ENCODE measurements around the gene CCNK.

The CCNK gene

DNA sequence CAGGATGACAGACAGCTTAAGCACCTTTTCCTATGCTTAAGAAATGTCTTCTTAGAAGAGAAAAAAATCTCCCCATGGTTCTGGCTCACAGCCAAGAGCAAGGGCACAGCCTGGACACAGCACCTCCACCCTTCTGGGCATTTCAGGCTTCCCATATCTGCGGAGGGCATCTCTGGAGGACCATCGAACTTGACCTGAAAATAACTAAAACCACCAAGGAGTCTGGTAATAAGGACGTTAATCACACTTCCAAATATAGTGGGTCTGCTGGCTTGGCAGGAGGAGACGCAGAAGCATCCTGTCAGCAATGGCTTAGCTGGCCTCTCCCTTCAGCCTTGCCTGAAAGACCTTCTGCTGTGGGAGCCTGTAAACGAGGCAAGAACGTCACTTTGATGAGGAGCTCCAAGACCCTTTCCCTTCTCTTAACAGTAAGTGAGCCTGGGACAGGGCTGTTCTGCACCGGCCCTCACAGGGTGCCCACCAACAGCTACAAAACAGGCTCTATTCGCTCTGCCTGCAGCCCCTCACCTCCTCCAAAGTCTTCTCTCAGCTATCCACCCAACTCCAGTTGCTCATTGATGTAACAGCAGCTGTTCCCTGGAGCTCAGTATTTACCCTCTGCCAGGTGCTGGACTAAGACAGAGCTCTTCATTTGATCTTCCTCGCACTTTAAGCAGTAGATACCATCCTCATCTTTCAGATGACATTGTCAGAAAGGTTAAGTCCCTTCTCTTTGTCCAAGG is 13.7 kb upstream of the CCNK start:
- FAIRE-seq = no peak

DNA sequence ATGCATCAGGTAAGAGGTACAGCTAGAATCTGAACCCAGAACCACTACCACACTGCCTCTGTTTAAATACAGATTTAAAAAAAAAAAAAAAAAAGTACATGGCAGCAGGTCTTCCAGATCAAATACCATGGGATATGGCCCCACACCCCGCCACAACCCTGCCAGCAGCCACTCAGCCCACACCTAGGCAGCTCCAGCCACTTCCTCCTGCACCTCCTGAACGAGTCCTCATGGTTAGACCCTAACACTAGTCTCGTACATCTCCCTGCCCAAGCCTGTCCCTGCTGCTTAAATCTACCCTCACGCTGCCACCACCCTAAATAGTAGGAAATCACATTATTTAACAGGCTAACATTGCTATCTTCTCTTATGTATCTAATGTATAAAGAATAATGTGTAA is 13.1 kb upstream of the CCNK start:
- FAIRE-seq = no peak

DNA sequence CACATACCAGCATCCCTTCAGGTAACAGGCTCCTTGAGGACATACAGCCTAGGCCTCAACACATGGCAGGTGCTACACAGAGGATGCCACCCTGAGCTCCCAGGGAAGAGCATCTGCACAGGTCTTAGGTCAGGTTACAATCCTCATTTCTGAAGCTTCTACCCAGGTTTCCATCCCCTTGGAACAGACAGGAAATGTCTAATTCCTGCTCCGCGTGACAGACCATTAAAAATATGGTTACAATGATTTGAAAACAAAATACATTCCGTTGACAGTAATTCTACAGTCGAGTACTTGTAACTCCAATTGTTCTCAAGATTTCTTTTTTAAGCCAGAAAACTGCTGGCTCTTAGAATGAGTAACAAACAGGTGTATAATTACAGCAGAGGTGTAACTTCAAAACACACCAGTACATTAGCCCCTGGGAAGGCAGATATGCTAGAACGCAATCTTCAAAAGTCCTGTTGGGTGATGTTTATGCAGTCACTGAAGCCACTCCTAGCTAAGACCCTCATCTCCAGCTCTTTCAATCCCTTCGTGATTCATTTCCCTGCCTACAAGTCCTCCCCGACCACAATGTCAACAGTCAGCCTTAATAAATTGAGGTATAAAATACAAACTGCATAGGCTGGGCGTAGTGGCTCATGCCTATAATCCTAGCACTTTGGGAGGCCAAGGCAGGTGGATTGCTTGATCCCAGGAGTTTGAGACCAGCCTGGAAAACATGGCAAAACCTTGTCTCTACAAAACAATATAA is 12.2 kb upstream of the CCNK start:
- FAIRE-seq = no peak

- FAIRE-seq = no peak
Observed at GRCh38 chr14:99471731-99472130, 9.5 kb upstream of the CCNK start.

GRCh38 chr14:99472937-99473336 is 8.3 kb upstream of the CCNK start:
- no peak for FAIRE-seq

- no peak for FAIRE-seq
Observed at GRCh38 chr14:99473458-99473857, 7.8 kb upstream of the CCNK start.

DNA sequence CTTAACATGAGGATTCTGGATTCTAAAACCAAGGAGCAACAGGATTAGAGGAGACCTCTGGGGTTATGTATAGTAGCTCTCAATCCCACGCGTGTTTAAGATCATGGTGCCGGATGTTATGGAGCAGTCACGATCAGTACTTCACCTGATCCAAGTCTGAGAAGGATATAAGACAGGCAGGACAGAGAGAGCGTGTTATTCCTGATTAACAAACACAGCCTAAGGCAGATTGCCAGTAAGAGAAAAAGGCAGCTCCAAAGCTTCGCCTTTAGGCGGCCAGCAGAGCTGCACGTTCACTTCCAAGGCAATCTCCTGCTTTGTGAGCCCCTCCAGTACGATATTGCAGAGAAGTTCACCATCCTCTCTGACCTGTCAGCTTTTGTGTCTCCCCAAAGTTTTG is 6.0 kb upstream of the CCNK start:
- no peak for FAIRE-seq

GRCh38 chr14:99475660-99476059 is 5.5 kb upstream of the CCNK start:
- no peak for FAIRE-seq

GRCh38 chr14:99476864-99477263 is 4.3 kb upstream of the CCNK start:
- FAIRE-seq = no peak

DNA sequence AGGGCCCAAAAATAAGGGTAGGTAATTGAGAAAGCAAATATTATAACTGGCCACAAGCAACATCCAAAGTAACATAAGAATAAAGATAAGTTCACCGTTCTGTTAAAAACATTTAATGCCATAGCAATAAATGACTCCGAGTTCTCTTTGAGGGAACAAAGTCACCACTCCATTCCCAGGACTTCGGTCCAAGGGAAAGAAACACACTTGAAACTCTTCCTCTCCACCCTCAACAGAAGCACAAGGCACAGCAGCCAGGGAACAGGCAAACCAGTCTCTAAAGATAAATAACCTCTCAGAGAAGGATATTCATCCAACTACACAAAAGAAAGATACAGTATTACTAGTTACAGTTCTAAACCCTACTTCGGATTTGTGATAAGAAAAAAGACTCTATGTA is 3.1 kb upstream of the CCNK start:
- FAIRE-seq = no peak

- no peak for FAIRE-seq
Observed at GRCh38 chr14:99479160-99479905, 1.9 kb upstream of the CCNK start.

GRCh38 chr14:99479906-99480869 is 1.0 kb upstream of the CCNK start, which contains the start of gene SETD3:
SETD3 (minus strand) TSS chr14:99480859; CDS start chr14:99465805, 15,054 bp downstream.
- no peak for FAIRE-seq

- no peak for FAIRE-seq
Observed at GRCh38 chr14:99481745-99482099, 513 bp downstream of the CCNK start.

DNA sequence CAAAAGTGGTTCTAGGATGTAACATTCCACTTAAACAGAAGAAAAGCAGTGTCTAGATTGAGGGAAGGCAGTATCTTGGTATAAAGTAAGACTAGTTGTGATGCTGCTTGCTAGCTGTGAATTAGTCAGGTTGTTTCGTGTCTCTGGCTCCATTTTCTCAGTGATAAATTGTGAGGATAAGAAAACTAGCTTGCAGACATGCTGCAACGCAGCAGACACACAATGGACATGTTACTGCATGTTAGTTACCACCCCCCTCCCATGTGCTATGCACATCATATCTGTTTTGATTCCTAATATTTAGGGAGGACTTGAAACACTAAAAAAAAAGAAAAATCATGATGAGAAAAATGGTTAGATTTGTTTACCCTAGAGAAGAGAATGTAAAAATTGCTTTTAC is 2.9 kb downstream of the CCNK start:
- no peak for FAIRE-seq

DNA sequence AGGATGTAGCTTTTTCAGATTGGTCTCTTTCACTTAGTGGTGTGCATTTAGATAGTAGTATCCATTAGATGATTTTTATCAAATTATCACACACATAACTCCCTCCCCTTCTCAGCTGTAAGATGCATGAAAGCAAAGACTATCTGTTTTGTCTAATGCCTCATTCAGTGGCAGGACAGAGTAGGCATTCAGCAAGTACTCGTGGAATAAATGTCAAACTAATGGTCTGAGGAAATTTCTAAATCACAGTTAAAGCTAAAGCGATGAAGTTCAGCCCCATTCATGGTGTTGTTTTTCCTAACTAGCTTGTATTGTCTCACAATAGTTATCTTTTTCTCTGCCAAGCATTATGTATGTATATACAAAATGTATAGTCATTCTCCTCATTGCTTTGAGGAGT is 16.1 kb downstream of the CCNK start:
- no peak for FAIRE-seq

DNA sequence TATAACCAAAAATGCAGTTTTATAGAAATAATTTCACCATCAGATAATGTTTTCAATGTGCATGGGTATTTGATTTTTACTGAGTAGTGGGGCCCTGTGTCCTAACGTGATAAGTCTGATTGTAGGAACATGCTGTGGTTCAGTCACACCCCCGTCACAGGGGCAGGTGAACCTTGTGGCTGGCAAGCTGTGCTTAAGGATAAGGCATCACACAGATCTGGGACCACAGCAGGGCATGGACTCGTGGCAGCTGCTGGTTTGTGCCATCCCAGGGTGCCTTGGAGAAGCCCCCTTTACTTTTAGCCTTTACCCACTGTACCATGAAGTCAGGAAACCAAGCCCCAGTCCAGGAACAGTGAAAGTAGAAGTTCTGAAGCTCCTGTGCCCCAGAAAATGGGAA is 16.7 kb downstream of the CCNK start:
- FAIRE-seq = no peak

- FAIRE-seq = no peak
Observed at GRCh38 chr14:99502989-99503421, 21.8 kb downstream of the CCNK start.

DNA sequence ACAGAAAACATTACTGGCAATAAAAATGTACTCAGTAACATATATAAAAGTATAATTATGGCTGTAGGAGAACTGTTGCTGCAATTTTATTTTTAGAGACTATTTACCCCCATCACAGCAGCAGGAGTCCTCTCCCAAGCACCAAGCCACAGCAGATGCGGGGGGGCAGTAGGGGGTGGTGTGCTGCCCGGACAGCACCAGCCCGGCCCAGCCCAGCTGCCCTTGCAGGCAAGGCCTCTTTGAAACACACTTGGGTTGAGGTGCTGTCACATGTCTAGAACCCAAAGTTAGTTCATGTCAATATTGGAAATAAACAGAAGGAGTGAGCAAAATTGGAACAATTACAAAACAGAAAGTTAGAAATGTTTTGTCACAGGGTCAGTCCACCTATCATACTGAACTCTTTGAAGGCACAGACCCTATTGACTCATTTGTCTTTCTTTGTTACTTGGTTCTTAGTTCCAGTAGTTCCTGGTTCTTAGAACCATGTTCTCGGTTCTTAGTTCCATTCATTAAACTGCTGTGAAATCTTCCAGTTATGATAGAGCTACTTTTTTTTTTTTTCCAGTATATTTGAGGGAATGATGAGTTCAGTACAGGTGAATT is 22.7 kb downstream of the CCNK start:
- no peak for FAIRE-seq

GRCh38 chr14:99505089-99505488 is 23.9 kb downstream of the CCNK start:
- FAIRE-seq = no peak

DNA sequence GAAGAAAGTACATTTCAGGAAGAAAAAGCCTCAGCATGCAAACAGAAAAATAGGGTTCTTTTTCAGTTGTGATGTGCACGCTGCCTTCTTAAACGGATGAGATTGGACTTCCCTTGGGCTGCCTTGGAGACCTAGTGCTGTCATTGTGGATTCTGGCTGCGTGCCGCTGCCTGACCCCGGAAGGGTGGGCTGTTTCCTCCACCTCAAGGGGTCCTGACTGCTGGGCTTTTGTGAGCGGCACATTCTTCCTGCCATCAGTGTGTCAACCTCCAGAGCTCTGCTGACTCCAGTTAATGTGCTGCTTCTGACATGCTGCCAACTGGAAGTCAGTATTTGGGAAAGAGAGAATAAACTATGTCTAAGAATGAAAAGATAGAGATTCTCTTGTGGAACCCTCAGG is 25.1 kb downstream of the CCNK start:
- no peak for FAIRE-seq

- no peak for FAIRE-seq
Observed at GRCh38 chr14:99507860-99508640, 26.8 kb downstream of the CCNK start.

All from endometrium (tissue), 2 donors.